RWPE2 (cell line): ENCODE results near the gene SPOCK2.
"Not testable (repeated sequence)": the region's sequence is repeated elsewhere in the genome, so short reads cannot be mapped to it uniquely, and the experiment has no call there.

Experiments
- ATAC-seq: fragments of 200-7000 bp; cut with Tn5 transposase; 3 replicates; pipeline ENCODE4 v1.9.1; 2021; ENCODE audit warnings: low read depth
- DNase-seq: peaks from one replicate; pipeline ENCODE4 v3.0.0-alpha.2; 2020; ENCODE audit warnings: low spot score
- H3K27ac ChIP-seq: fragments of 450-650 bp; 2 replicates; pipeline ENCODE4 v1.5.1; 2017; ENCODE audit warnings: mild to moderate bottlenecking; ENCODE audit not compliant: poor library complexity, severe bottlenecking
- H3K27me3 ChIP-seq: fragments of 250-450 bp; sonication (Bioruptor Pico); 2 replicates; pipeline ENCODE4 v1.5.1; 2021; ENCODE audit warnings: mild to moderate bottlenecking, moderate library complexity; ENCODE audit not compliant: insufficient read depth, poor library complexity, severe bottlenecking
- H3K36me3 ChIP-seq: fragments of 250-450 bp; sonication (Bioruptor Pico); 2 replicates; pipeline ENCODE4 v1.5.1; 2020; ENCODE audit warnings: low read depth, mild to moderate bottlenecking, moderate library complexity
- H3K4me1 ChIP-seq: fragments of 250-450 bp; sonication (Bioruptor Pico); 2 replicates; pipeline ENCODE4 v1.5.1; 2021; ENCODE audit warnings: mild to moderate bottlenecking, moderate library complexity; ENCODE audit not compliant: insufficient read depth, poor library complexity, severe bottlenecking
- H3K4me3 ChIP-seq: fragments of 250-450 bp; sonication (Bioruptor Pico); 2 replicates; pipeline ENCODE4 v1.5.1; 2021; ENCODE audit warnings: mild to moderate bottlenecking, moderate library complexity; ENCODE audit not compliant: severe bottlenecking
- H3K9me3 ChIP-seq: fragments of 250-450 bp; sonication (Bioruptor Pico); 2 replicates; pipeline ENCODE4 v1.5.1; 2021; ENCODE audit warnings: mild to moderate bottlenecking, moderate library complexity; ENCODE audit not compliant: severe bottlenecking
- CTCF ChIP-seq: fragments of 450-650 bp; IDR thresholded peaks from one replicate; pipeline ENCODE4 v1.5.1; 2017; ENCODE audit warnings: mild to moderate bottlenecking, moderate library complexity; ENCODE audit not compliant: poor library complexity, severe bottlenecking

SPOCK2 gene

GRCh38 chr10:72108830-72109635, 20.7 kb upstream of the SPOCK2 start:
- no peak for TF ChIP-seq CTCF
- Histone ChIP-seq H3K4me1 (peaks cover 21% of the 10 kb centered on the region), H3K27me3 (no peaks in the 10 kb centered on the region), H3K9me3 (no peaks in the 10 kb centered on the region), H3K36me3 (peaks cover 3% of the 10 kb centered on the region; the same call in 1 of the 2 replicates), H3K27ac (peak overlapping the region; percentile 88), H3K4me3 (no peak overlapping the region)
- ATAC-seq: peak; percentile 38; the same call in 2 of the 3 replicates
- no peak for DNase-seq

- H3K4me1 ChIP-seq: peaks cover 21% of the 10 kb centered on the region
- peak overlapping the region; percentile 88 for H3K27ac ChIP-seq
- H3K4me3 ChIP-seq, DNase-seq, H3K9me3 ChIP-seq, H3K27me3 ChIP-seq, ATAC-seq, H3K36me3 ChIP-seq: not testable (repeated sequence)
Measured at GRCh38 chr10:72108004-72108370, 19.6 kb upstream of the SPOCK2 start.

- Histone ChIP-seq H3K4me3 (no peak overlapping the region), H3K27me3 (no peaks in the 10 kb centered on the region), H3K36me3 (peaks cover 6% of the 10 kb centered on the region), H3K27ac (peak overlapping the region; percentile 88), H3K4me1 (peaks cover 21% of the 10 kb centered on the region), H3K9me3 (no peaks in the 10 kb centered on the region)
- ATAC-seq: peak; percentile 98
- DNase-seq: no peak
- TF ChIP-seq CTCF: no peak
Measured at GRCh38 chr10:72107325-72108003, 19.1 kb upstream of the SPOCK2 start.

- TF ChIP-seq CTCF: no peak
- Histone ChIP-seq H3K36me3 (peaks cover 7% of the 10 kb centered on the region), H3K27me3 (no peaks in the 10 kb centered on the region), H3K4me1 (peaks cover 21% of the 10 kb centered on the region), H3K4me3 (no peak overlapping the region), H3K27ac (peak overlapping the region; percentile 88), H3K9me3 (no peaks in the 10 kb centered on the region)
- no peak for DNase-seq
- peak; percentile 44 for ATAC-seq
Measured at GRCh38 chr10:72106896-72107295, 18.5 kb upstream of the SPOCK2 start.

GRCh38 chr10:72106154-72106849, 18.0 kb upstream of the SPOCK2 start:
- Histone ChIP-seq H3K36me3 (peaks cover 7% of the 10 kb centered on the region), H3K4me3 (no peak overlapping the region), H3K27me3 (no peaks in the 10 kb centered on the region), H3K4me1 (peaks cover 21% of the 10 kb centered on the region), H3K9me3 (no peaks in the 10 kb centered on the region), H3K27ac (peak overlapping the region; percentile 88)
- DNase-seq (no peak), ATAC-seq (no peak)
- no peak for TF ChIP-seq CTCF
